GM15510 (cell line): Measurements from ENCODE around the gene CPN2.

Source experiments
- POLR2A ChIP-seq: IDR thresholded peaks from 3 replicates; pipeline ENCODE4 v1.6.1; 2011; ENCODE audit warnings: borderline replicate concordance; ENCODE audit not compliant: insufficient read length; ENCODE audit errors: extremely low read depth

Gene CPN2

DNA sequence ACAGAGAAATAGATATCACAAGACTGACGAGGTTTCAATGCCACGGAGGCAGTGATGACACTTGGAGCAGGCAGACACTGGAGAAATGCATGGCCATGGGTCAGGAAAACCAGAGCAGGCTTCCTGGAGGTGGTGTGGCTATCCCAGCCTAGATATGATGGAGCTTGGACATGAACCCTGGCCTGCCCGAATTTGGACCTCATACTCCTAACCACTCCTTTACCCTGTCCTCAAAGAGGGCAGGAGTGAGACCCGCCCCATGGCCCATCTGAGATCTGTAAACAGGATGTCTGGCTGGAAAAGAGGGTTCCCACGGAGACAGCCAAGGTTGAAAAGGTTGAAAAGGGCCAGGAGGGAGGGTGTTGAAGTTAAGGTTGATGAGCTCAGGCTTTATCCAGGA is 31.0 kb downstream of the CPN2 start:
- no peak for TF ChIP-seq POLR2A

DNA sequence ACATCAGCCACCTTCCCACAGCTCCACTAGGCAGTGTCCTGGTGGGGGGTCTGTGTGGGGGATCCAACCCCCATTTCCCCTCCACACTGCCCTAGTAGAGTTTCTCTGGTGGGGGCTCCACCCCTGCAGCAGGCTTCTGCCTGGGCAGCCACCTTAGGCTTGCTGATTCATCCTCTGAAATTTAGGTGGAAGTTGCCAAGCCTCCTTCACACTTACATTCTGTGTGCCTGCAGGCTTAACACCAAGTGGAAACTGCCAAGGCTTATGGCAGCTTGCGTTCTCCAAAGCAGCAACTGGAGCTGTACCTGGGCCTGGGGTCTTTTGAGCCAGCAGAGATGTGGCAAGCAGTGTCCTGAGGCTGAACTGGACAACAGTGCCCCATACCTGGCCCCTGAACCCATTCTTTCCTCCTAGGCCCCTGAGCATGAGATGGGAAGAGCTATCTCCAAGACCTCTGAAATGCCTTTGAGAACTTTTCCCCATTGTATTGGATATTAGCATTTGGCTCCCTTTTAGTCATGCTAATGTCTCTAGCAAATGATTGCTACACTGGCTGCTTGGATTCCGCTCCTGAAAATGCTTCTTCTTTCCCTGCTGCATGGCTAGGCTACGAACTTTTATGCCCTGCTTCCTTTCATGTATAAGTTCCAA is 32.5 kb downstream of the CPN2 start:
- TF ChIP-seq POLR2A = no peak

DNA sequence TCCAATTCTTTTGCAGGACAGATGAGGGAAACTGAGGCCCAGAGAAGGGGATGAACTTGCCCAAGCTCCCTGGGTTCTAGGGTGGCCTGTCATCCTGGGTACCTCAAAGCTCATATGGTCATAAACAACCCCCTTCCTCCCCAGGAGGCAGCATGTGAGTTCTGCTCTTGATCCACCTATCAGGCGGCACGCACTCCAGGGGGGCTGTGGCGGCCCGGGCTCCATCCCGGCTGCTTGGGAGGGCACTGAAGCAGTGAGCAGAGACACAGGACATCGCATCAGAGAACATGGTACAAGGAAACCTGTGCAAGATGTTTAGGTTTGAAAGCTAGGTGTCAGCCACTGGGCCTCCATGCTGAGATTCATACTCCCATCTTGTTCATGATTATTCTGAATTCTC is 34.2 kb downstream of the CPN2 start:
- TF ChIP-seq POLR2A = no peak

DNA sequence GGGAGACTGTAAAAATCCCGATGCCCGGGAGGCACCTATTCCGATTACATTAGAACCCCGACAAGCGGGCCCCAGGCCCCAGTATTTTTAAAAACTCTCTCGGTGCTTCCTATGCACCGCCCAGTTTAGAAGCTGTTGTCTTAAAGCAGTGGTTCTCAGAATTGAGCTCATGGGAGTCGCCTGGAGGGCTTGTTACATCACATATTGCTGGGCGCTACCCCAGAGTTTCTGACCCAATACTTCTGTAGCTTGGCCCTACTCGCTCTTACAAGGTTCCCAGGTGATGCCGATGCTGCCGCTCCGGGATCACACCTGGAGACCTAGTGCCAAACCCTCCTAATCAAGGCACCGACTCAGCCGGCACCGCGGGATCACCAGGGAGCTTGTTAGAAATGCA is 35.2 kb downstream of the CPN2 start:
- TF ChIP-seq POLR2A = no peak

DNA sequence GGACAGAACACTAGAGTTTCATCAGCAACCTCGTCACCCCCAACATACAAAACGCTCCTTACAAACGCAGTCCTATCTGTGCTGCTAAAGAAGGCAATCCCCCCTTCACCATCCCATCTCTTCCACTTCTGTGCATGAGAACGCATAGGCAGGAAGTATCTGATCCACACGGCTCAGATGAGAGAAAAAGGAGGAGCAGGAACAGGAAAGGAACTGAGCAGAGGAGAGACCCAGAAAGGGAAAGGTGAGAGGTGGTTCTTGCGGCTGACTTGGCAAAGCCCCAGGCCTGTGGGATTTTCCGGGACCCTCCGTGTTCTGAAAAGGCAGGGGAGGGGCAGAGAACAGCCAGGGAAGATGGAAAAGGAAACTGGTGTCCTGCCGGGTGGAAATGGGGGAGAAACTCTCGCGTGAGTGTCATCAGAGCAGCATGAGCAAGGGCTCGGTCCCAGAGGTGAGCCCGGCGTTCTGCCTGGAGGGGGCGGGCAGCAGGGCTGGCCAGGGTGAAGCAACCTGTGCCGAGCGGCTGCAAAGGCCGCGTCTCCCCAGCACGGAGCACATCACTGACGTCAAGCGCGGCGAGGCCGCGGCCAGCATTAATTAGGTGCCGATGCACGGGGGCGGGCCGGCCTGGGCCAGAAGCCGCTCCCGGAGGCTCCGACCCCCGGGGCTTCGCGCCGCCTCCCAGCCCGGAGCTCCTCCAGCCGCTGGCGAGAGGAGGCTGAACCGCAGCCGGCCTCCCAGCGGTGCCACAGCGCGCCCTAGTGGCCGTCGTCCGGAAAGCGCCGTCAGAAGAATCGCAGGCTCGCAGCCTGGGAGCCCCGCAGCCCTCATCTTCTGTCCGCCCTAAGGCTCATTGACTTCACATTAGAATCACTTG is 35.8 kb downstream of the CPN2 start:
- peak; percentile 16 for TF ChIP-seq POLR2A

DNA sequence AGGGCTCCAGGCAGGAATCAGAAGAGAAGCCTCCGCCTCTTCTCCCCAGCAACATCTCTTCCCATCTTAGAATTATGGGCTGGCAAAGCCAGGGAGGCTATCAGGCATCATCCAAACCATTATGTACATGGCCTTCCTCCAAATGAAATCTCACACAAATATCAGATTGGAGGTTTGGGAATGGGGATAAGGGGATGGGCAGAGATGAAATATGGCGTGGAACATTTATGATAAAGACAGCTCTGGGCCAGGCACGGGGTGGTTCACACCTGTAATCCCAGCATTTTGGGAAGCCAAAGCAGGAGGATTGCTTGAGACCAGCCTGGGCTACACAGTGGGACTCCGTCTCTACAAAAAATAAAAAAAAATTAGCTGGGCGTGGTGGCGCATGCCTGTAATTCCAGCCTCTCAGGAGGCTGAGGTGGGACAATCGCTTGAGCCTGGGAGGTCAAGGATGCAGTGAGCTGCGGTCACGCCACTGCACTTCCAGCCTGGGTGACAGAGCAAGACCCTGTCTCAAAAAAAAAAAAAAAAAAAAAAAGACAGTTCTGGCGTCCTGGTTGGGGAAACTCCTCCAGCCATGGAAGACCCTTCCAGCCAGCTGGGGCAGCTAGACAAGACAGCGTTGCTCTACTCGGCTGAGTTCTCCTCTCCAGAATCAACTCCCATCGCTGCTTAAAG is 36.6 kb downstream of the CPN2 start:
- TF ChIP-seq POLR2A = no peak

DNA sequence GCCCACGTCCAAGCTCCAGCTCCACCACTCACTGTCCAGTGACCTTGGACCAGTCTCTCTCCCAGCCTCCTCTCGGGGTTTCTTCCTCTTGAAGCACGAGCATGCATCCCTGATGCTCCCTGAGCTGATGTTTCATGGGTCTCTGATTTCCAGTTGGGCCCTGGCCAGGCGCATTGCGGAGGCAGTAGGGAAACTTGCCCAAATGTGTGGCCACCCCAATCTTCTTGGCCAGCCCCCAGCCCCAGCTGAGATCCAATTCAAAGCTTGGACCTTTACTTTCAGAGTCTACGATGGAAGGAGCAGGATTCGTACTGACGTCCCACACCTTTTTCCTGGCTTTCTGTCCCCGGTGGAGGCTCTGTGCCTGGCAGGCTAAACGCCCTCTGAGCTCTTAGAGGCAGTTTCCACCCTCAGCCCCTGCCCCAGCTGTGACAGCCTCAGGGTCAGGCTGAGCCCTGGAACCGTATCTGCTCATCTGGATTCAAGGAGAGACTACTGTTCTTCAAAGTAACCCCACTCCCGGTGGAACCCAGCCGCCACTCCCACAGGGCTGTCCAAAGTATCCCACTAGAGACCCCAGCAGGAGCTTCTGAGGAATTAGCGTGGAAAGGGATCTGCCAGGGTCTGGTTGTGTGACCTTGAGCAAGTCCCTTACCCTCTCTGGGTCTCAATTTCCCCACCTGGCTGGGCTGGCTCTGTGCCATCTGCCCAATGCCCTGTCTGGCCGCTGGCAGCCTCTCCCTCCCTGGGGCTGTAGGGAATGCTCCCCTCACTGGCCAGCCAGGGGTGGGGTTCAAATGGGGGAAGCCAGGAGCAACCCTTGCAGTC is 37.4 kb downstream of the CPN2 start:
- no peak for TF ChIP-seq POLR2A

DNA sequence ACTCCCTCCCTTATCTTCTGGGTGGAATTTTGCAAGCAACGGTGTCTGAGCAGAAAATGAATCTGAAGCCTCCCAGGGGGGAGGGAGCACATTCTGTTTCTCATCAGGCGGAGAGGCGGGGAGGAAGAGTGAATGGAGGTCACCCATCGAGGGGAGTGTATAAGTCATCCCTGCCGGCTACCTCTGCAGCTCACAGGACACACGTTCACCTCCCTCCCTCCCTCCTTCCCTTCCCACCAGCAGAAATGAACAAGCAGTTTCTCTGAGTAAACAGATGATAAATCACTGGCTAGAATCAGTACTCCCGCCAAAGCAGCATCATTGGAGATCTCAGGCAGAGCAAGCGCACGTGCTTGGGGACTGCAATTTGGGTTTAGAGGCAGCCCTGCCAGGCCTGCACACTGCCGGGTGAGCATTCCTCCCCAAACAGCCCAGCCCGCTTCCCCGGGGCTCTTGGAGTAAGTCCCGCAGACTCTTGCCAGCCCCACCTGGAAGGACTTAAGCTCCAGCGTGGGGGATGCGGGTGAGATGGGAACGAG is 38.3 kb downstream of the CPN2 start:
- TF ChIP-seq POLR2A = no peak

DNA sequence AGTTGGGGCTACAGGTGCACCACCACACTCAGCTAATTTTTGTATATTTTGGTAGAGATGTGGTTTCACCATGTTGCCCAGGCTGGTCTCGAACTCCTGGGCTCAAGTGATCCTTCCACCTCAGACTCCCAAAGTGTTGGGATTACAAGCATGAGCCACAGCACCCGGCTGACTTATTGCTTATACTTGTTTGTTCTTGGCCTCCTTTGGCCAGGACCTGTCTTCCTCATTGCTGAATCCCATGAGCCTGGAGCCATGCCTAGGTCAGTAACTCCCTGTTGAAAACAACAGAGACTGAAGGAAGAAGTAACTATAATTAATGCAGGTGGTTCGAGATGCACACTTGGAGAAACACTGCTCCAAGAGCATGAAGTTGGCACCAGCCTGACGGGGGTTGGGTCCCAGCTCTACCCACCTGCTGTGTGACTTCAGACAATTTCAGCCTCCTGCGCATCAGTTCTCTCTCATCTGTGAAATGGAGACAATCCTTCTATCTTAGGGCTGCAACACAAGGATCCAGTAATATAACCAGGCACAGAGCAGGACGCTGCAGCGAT is 38.9 kb downstream of the CPN2 start:
- no peak for TF ChIP-seq POLR2A

DNA sequence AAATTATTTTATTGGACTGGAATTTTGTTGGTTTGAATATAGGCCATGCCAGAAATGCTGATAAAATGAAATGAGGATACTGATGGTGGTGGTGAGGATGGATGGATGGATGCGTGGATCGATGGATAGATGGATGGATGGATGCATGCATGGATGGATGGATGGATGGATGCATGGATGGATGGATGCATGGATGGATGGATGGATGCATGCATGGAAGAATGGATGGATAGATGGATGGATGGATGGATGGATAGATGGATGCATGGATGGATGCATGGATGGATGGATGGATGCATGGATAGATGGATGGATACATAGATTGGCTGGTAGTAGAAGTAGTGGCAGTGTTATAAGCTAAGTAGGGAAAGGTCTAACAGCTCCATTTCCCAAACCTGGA is 40.1 kb downstream of the CPN2 start:
- no peak for TF ChIP-seq POLR2A

DNA sequence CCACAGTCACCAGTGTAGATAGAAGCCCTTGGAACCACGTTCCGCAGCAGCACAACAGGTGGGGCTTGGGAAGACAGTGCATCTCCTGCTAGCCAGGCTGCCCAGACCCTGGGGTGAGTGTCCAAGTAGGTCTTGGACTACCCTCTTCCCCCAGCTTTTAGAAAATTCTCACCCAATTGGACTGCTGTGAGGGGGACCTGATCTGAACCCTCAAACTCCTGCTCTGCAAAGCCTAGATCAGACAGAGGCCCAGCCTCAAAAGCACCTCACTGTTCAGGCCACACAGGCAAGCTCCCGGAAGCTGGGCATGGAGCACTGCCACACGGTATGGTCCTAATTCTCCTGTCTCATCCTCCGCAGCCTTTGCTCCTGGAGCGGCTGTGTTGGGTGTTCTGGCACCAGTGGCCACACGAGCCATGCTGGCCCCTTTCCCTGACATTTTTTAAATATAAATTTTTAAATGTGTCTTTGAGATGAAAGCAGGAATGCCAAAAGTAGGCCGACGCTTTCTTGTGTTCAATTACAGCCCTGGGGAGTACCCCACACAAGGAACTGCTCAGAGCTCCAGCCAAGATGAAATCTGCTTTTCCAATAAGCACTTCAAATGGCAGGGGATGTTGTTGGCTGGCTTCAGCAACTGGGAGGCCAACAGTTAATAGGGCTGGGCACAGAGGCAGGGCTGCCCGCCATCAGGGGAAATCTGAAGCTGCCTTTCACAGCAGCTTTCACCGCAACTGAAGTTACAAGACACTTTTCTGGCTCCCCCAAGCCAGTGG is 40.9 kb downstream of the CPN2 start:
- TF ChIP-seq POLR2A = no peak

DNA sequence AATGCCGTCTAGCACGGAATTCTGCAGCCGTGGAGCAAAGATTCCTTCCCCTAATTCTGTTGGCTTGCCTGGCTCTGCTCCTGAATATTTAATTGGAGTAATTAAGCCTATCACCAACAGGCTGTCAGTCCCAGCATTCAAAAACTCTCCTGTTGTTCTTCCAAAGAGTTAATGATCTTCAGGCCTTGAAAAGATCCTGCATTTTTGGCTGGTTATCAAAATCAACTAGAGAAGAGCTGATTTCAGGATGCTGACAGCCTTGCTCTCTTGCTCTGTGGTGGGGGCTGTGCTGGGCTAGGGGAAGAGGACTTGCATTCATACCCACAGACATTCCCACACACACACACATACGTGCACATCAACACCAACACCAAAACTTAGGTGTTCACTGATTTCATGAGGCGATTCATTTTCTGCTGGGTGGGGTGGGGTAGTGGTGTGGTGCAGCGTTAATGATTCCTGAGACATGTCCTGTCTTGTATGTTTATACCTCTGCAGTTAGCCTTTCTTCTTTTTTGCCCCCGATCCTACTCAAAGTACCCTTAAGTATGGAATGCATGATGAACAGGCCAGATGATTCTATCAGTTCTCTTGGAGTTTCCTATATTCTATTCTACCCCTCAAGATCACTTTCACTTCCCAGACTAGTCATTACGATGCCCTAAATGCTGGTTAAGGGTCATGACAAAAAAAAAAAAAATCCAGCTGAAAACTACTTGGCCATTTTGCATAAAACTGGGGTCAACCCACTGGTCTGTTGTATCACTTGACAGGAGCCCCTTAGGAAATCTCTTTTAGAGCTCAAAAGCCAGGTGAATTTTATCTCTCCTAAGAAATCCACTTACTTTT is 42.3 kb downstream of the CPN2 start:
- no peak for TF ChIP-seq POLR2A

DNA sequence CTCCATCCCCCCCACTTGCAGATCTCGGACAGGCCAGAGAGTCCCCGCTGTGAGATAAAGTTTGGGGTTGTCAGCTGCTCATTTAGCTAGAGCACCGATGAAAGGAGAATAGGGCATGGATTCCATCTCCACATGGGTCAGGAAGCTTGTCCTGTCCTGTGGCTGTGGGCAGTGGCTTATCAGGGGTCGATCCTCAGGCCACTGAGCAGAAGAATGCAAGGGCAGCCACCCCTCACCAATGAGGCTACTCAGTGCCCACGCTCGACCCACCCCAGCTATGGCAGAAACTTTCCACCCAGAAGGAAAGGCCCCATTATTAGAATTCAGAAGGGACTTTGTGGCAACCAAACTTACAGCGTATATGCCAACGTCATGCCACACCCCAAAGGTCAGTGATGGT is 43.3 kb downstream of the CPN2 start:
- TF ChIP-seq POLR2A = no peak
